Panc1 (cell line): ENCODE measurements around the gene GFER.
"Not testable (repeated sequence)": the region's sequence is repeated elsewhere in the genome, so short reads cannot be mapped to it uniquely, and the experiment has no call there.

ENCODE experiments used
- CTCF ChIP-seq: fragments of 450-650 bp; IDR thresholded peaks from 2 replicates; pipeline ENCODE4 v1.5.1; 2017; ENCODE audit warnings: mild to moderate bottlenecking
- POLR2AphosphoS5 ChIP-seq: IDR thresholded peaks from 2 replicates; pipeline ENCODE4 v1.6.1; 2012; ENCODE audit warnings: mild to moderate bottlenecking, low read depth, low read length, moderate library complexity
- REST ChIP-seq, 2 experiments: IDR thresholded peaks; 2 replicates each; pipeline ENCODE4 v1.6.1; 2011 to 2012; ENCODE audit warnings: low read depth in 2 of 2, control low read depth in 1 of 2, low read length in 1 of 2, mild to moderate bottlenecking in 1 of 2, moderate library complexity in 1 of 2; ENCODE audit not compliant: insufficient read depth in 1 of 2
- TCF7L2 ChIP-seq: IDR thresholded peaks from 2 replicates; pipeline ENCODE4 v1.6.1; 2011; ENCODE audit warnings: mild to moderate bottlenecking, low read depth, low read length, inconsistent platforms

- TF ChIP-seq TCF7L2; CTCF; POLR2AphosphoS5; REST (IDR thresholded peaks at IDR 0.05; ENCODE audit: insufficient read depth in 1 of 2, low read depth in 2 of 2, low read length in 1 of 2): not testable (repeated sequence)
Observed at GRCh38 chr16:2033909-2034695, 50.1 kb downstream of the GFER start.
